PC-3 (cell line): ENCODE measurements around the gene SGMS1.
"Not testable (repeated sequence)": the region's sequence is repeated elsewhere in the genome, so short reads cannot be mapped to it uniquely, and the experiment has no call there.

ENCODE experiments used
- EZH2 ChIP-seq: fragments of 300-600 bp; sonication (generic); IDR thresholded peaks from one replicate; pipeline ENCODE4 v1.6.1; 2017; ENCODE audit warnings: antibody characterized with exemption, mild to moderate bottlenecking, low read length; ENCODE audit not compliant: unreplicated experiment
- TF ChIP-seq, protein P1 (sequence below): fragments of 300-600 bp; sonication (generic); conservative IDR thresholded peaks from 2 replicates; pipeline ENCODE4 v1.5.1; 2017; ENCODE audit warnings: antibody characterized with exemption, low read depth, mild to moderate bottlenecking, low read length

DNA sequence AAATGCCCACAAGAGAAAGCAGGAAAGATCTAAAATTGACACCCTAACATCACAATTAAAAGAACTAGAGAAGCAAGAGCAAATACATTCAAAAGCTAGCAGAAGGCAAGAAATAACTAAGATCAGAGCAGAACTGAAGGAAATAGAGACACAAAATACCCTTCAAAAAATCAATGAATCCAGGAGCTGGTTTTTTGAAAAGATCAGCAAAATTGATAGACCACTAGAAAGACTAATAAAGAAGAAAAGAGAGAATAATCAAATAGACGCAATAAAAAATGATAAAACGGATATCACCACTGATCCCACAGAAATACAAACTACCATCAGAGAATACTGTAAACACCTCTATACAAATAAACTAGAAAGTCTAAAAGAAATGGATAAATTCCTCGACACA is 355.9 kb downstream of the SGMS1 start:
- TF ChIP-seq, protein P1, sequence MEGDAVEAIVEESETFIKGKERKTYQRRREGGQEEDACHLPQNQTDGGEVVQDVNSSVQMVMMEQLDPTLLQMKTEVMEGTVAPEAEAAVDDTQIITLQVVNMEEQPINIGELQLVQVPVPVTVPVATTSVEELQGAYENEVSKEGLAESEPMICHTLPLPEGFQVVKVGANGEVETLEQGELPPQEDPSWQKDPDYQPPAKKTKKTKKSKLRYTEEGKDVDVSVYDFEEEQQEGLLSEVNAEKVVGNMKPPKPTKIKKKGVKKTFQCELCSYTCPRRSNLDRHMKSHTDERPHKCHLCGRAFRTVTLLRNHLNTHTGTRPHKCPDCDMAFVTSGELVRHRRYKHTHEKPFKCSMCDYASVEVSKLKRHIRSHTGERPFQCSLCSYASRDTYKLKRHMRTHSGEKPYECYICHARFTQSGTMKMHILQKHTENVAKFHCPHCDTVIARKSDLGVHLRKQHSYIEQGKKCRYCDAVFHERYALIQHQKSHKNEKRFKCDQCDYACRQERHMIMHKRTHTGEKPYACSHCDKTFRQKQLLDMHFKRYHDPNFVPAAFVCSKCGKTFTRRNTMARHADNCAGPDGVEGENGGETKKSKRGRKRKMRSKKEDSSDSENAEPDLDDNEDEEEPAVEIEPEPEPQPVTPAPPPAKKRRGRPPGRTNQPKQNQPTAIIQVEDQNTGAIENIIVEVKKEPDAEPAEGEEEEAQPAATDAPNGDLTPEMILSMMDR = not testable (repeated sequence)
- not testable (repeated sequence) for TF ChIP-seq EZH2
